ENCODE results near the gene GLI1.

The GLI1 gene

DNA sequence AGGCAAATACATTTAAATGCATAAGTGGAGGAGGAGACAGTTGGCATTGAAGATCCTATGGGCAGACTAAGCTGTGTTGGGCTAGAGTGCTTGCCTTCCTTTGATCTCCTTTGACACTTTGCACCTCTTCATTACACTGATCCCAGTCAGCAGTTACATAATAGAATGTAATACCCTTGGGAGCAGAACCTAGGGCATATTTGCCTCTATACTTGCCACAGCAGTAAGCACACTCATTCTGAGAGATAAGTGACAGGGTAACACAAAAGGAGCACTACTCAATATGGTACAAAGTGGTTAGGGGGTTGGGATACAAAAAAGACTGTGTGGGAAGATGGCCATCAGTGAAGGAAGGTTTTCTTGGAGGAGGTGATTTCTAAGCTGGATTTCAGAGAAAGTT is 37.2 kb downstream of the GLI1 start:
- no peaks in the 10 kb centered on the region for H3K27me3 ChIP-seq (ENCODE audit: insufficient read depth, low read length, poor library complexity)
- no peaks in the 10 kb centered on the region for H3K79me2 ChIP-seq (ENCODE audit: control insufficient read depth, insufficient read depth, low read length)
- H2BK5ac ChIP-seq (ENCODE audit: low read length) = no peak overlapping the region
- H4K8ac ChIP-seq (ENCODE audit: low read depth, low read length) = no peak overlapping the region
- H2BK120ac ChIP-seq (ENCODE audit: low read depth, low read length) = no peak overlapping the region
- H3K79me1 ChIP-seq (ENCODE audit: low read length) = peaks cover 14% of the 10 kb centered on the region
- no peaks in the 10 kb centered on the region for H3K4me1 ChIP-seq (ENCODE audit: control insufficient read depth, low read depth, low read length)
- no peak overlapping the region for H2AK5ac ChIP-seq (ENCODE audit: low read length)
- no peak overlapping the region for H3K56ac ChIP-seq (ENCODE audit: low read length)
- no peak overlapping the region for H3K4me2 ChIP-seq (ENCODE audit: low read length)
- H3K36me3 ChIP-seq (ENCODE audit: control insufficient read depth, insufficient read depth, low read length) = peaks cover 24% of the 10 kb centered on the region
- H3K9ac ChIP-seq (ENCODE audit: low read length) = no peak overlapping the region
- H3K18ac ChIP-seq (ENCODE audit: low read length) = no peak overlapping the region
- DNase-seq = no peak
- H3K4ac ChIP-seq (ENCODE audit: low read depth, low read length) = no peak overlapping the region
- no peak overlapping the region for H2BK15ac ChIP-seq (replicated peaks; ENCODE audit: low read depth)
- no peak overlapping the region for H3K27ac ChIP-seq (ENCODE audit: low read depth, low read length)
- H3K23ac ChIP-seq (ENCODE audit: low read length) = no peak overlapping the region
- H4K5ac ChIP-seq (ENCODE audit: low read length) = no peak overlapping the region
- no peak overlapping the region for H3K4me3 ChIP-seq (ENCODE audit: low read length)

DNA sequence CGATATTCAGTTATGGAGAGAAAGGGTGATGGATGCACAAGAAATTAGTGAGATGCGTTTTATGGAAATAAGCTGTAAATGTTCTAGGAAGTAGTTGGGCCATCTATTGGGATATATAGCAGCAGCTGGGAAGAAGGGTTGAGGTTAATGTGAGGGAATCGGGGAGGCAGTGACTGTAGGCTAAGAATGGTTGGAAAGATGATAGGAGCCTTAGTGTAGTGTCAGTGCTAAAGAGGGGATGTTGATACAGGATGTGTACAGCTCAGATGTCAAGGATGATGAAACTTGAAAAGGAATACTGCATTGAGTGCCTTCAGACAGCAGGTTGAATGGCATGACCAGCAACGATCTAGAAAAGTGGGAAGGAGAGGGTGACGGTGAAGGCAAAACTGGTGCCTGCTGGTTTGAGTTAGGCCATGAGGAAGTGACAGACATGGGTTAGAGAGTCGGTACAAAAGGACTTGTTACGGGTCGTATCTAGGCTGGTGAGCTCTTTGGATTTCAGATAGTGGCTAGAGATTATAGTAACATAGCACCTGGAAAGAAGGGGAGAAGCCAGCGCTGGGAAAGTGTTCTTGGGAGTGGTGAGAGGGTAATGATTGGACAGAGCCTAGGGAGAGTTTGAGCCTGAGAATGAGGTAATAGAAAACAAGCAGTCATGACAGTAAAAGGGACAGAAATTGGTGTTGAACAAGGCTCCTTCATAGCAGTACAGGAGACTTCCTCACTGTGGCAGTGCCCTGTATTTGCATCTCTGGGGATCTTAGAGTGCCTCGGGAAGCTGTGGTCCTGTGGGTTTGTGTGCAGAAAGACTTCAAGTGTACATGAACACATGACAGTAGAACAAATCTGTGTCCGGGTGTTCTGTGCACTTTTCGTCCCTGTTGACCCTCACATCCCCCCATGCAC is 37.9 kb downstream of the GLI1 start:
- Histone ChIP-seq H3K56ac (ENCODE audit: low read length) (no peak overlapping the region), H3K18ac (ENCODE audit: low read length) (no peak overlapping the region)

GRCh38 chr12:57498132-57498502 is 38.5 kb downstream of the GLI1 start:
- H3K79me2 ChIP-seq (ENCODE audit: control insufficient read depth, insufficient read depth, low read length) = no peaks in the 10 kb centered on the region
- H3K4me3 ChIP-seq (ENCODE audit: low read length) = no peak overlapping the region
- H2BK5ac ChIP-seq (ENCODE audit: low read length) = no peak overlapping the region
- DNase-seq = peak; percentile 55
- H2AK5ac ChIP-seq (ENCODE audit: low read length) = no peak overlapping the region
- H3K27me3 ChIP-seq (ENCODE audit: insufficient read depth, low read length, poor library complexity) = no peaks in the 10 kb centered on the region
- peaks cover 23% of the 10 kb centered on the region for H3K36me3 ChIP-seq (ENCODE audit: control insufficient read depth, insufficient read depth, low read length)
- H4K8ac ChIP-seq (ENCODE audit: low read depth, low read length) = no peak overlapping the region
- H3K9ac ChIP-seq (ENCODE audit: low read length) = no peak overlapping the region
- no peaks in the 10 kb centered on the region for H3K4me1 ChIP-seq (ENCODE audit: control insufficient read depth, low read depth, low read length)
- no peak overlapping the region for H3K27ac ChIP-seq (ENCODE audit: low read depth, low read length)
- no peak overlapping the region for H2BK120ac ChIP-seq (ENCODE audit: low read depth, low read length)
- no peak overlapping the region for H2BK15ac ChIP-seq (replicated peaks; ENCODE audit: low read depth)
- no peak overlapping the region for H3K4ac ChIP-seq (ENCODE audit: low read depth, low read length)
- H3K4me2 ChIP-seq (ENCODE audit: low read length) = no peak overlapping the region
- WGBS (ENCODE audit: extremely low coverage, insufficient coverage, low lambda C conversion rate) = no CpG with 5 or more reads among the region's 9 CpGs
- no peak overlapping the region for H4K5ac ChIP-seq (ENCODE audit: low read length)
- no peak overlapping the region for H3K18ac ChIP-seq (ENCODE audit: low read length)
- peaks cover 11% of the 10 kb centered on the region for H3K79me1 ChIP-seq (ENCODE audit: low read length)
- no peak overlapping the region for H3K23ac ChIP-seq (ENCODE audit: low read length)
- no peak overlapping the region for H3K56ac ChIP-seq (ENCODE audit: low read length)

More for the DNA sequence above, 37.9 kb downstream of the GLI1 start:
- H3K79me2 ChIP-seq (ENCODE audit: control insufficient read depth, insufficient read depth, low read length) = no peaks in the 10 kb centered on the region
- no peak overlapping the region for H3K27ac ChIP-seq (ENCODE audit: low read depth, low read length)
- no peak overlapping the region for H3K9ac ChIP-seq (ENCODE audit: low read length)
- no peaks in the 10 kb centered on the region for H3K4me1 ChIP-seq (ENCODE audit: control insufficient read depth, low read depth, low read length)
- no peak overlapping the region for H2BK15ac ChIP-seq (replicated peaks; ENCODE audit: low read depth)
- no peak overlapping the region for H3K4me3 ChIP-seq (ENCODE audit: low read length)
- peaks cover 14% of the 10 kb centered on the region for H3K79me1 ChIP-seq (ENCODE audit: low read length)
- no peak overlapping the region for H4K8ac ChIP-seq (ENCODE audit: low read depth, low read length)
- H2BK5ac ChIP-seq (ENCODE audit: low read length) = no peak overlapping the region
- no peak overlapping the region for H2BK120ac ChIP-seq (ENCODE audit: low read depth, low read length)
- H3K4ac ChIP-seq (ENCODE audit: low read depth, low read length) = no peak overlapping the region
- H3K27me3 ChIP-seq (ENCODE audit: insufficient read depth, low read length, poor library complexity) = no peaks in the 10 kb centered on the region
- DNase-seq = no peak
- no peak overlapping the region for H2AK5ac ChIP-seq (ENCODE audit: low read length)
- no peak overlapping the region for H4K5ac ChIP-seq (ENCODE audit: low read length)
- peaks cover 26% of the 10 kb centered on the region for H3K36me3 ChIP-seq (ENCODE audit: control insufficient read depth, insufficient read depth, low read length)
- H3K4me2 ChIP-seq (ENCODE audit: low read length) = no peak overlapping the region
- no peak overlapping the region for H3K23ac ChIP-seq (ENCODE audit: low read length)
- no CpG with 5 or more reads among the region's 12 CpGs for WGBS (ENCODE audit: extremely low coverage, insufficient coverage, low lambda C conversion rate)

GRCh38 chr12:57498571-57498970 is 39.0 kb downstream of the GLI1 start:
- Histone ChIP-seq H3K4me1 (ENCODE audit: control insufficient read depth, low read depth, low read length) (no peaks in the 10 kb centered on the region), H4K5ac (ENCODE audit: low read length) (no peak overlapping the region), H2BK15ac (replicated peaks; ENCODE audit: low read depth) (no peak overlapping the region), H3K36me3 (ENCODE audit: control insufficient read depth, insufficient read depth, low read length) (peaks cover 23% of the 10 kb centered on the region), H3K79me1 (ENCODE audit: low read length) (peaks cover 11% of the 10 kb centered on the region), H2BK120ac (ENCODE audit: low read depth, low read length) (no peak overlapping the region), H3K27me3 (ENCODE audit: insufficient read depth, low read length, poor library complexity) (no peaks in the 10 kb centered on the region), H3K4ac (ENCODE audit: low read depth, low read length) (no peak overlapping the region), H3K18ac (ENCODE audit: low read length) (no peak overlapping the region), H3K4me3 (ENCODE audit: low read length) (no peak overlapping the region), H2BK5ac (ENCODE audit: low read length) (no peak overlapping the region), H3K27ac (ENCODE audit: low read depth, low read length) (no peak overlapping the region), H3K79me2 (ENCODE audit: control insufficient read depth, insufficient read depth, low read length) (no peaks in the 10 kb centered on the region), H3K9ac (ENCODE audit: low read length) (no peak overlapping the region), H3K23ac (ENCODE audit: low read length) (no peak overlapping the region), H3K56ac (ENCODE audit: low read length) (no peak overlapping the region), H4K8ac (ENCODE audit: low read depth, low read length) (no peak overlapping the region), H3K4me2 (ENCODE audit: low read length) (no peak overlapping the region), H2AK5ac (ENCODE audit: low read length) (no peak overlapping the region)
- DNase-seq = no peak
- no CpG with 5 or more reads among the region's 4 CpGs for WGBS (ENCODE audit: extremely low coverage, insufficient coverage, low lambda C conversion rate)

GRCh38 chr12:57500213-57500612 is 40.6 kb downstream of the GLI1 start:
- Histone ChIP-seq H4K5ac (ENCODE audit: low read length) (no peak overlapping the region), H2AK5ac (ENCODE audit: low read length) (no peak overlapping the region), H3K4me1 (ENCODE audit: control insufficient read depth, low read depth, low read length) (no peaks in the 10 kb centered on the region), H3K4me3 (ENCODE audit: low read length) (no peak overlapping the region), H2BK120ac (ENCODE audit: low read depth, low read length) (no peak overlapping the region), H3K79me2 (ENCODE audit: control insufficient read depth, insufficient read depth, low read length) (no peaks in the 10 kb centered on the region), H2BK15ac (replicated peaks; ENCODE audit: low read depth) (no peak overlapping the region), H3K9ac (ENCODE audit: low read length) (no peak overlapping the region), H3K4ac (ENCODE audit: low read depth, low read length) (no peak overlapping the region), H3K27ac (ENCODE audit: low read depth, low read length) (no peak overlapping the region), H3K4me2 (ENCODE audit: low read length) (no peak overlapping the region), H3K23ac (ENCODE audit: low read length) (no peak overlapping the region), H4K8ac (ENCODE audit: low read depth, low read length) (no peak overlapping the region), H3K27me3 (ENCODE audit: insufficient read depth, low read length, poor library complexity) (no peaks in the 10 kb centered on the region), H3K56ac (ENCODE audit: low read length) (no peak overlapping the region), H3K36me3 (ENCODE audit: control insufficient read depth, insufficient read depth, low read length) (peaks cover 28% of the 10 kb centered on the region), H2BK5ac (ENCODE audit: low read length) (no peak overlapping the region), H3K18ac (ENCODE audit: low read length) (no peak overlapping the region), H3K79me1 (ENCODE audit: low read length) (peaks cover 11% of the 10 kb centered on the region)
- WGBS (ENCODE audit: extremely low coverage, insufficient coverage, low lambda C conversion rate) = no CpG with 5 or more reads among the region's 11 CpGs
- DNase-seq = no peak

Measured in mesendoderm (in vitro differentiated cells).